PC-3 (cell line): ENCODE data around the gene ITGA3.

Experiments used
- EZH2 ChIP-seq: fragments of 300-600 bp; sonication (generic); IDR thresholded peaks from one replicate; pipeline ENCODE4 v1.6.1; 2017; ENCODE audit warnings: antibody characterized with exemption, mild to moderate bottlenecking, low read length; ENCODE audit not compliant: unreplicated experiment
- EZH2phosphoT487 ChIP-seq: fragments of 300-600 bp; sonication (generic); IDR thresholded peaks from 2 replicates; pipeline ENCODE4 v1.6.1; 2018; ENCODE audit warnings: mild to moderate bottlenecking, antibody characterized with exemption, low read length, borderline replicate concordance
- TF ChIP-seq, protein P1 (sequence below): fragments of 300-600 bp; sonication (generic); conservative IDR thresholded peaks from 2 replicates; pipeline ENCODE4 v1.5.1; 2017; ENCODE audit warnings: antibody characterized with exemption, low read depth, mild to moderate bottlenecking, low read length

DNA sequence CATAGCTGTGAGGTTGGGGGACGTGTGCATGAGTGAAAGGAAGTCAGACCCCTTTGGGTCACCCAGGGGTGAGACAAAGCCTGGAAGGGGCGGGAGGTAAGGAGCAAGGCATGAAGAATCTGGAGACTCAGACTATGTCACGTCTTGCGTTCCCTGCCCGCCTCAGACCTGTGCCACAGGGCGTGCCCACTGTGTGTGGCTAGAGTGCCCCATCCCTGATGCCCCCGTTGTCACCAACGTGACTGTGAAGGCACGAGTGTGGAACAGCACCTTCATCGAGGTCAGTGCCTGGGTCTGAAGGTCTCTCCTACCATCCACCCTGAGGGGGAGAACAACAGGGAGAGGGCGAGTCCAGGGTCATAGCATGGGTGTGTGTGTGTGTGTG lies 24.2 kb downstream of the ITGA3 start:
- TF ChIP-seq, protein P1, sequence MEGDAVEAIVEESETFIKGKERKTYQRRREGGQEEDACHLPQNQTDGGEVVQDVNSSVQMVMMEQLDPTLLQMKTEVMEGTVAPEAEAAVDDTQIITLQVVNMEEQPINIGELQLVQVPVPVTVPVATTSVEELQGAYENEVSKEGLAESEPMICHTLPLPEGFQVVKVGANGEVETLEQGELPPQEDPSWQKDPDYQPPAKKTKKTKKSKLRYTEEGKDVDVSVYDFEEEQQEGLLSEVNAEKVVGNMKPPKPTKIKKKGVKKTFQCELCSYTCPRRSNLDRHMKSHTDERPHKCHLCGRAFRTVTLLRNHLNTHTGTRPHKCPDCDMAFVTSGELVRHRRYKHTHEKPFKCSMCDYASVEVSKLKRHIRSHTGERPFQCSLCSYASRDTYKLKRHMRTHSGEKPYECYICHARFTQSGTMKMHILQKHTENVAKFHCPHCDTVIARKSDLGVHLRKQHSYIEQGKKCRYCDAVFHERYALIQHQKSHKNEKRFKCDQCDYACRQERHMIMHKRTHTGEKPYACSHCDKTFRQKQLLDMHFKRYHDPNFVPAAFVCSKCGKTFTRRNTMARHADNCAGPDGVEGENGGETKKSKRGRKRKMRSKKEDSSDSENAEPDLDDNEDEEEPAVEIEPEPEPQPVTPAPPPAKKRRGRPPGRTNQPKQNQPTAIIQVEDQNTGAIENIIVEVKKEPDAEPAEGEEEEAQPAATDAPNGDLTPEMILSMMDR = no peak
- TF ChIP-seq EZH2 = no peak
- TF ChIP-seq EZH2phosphoT487 = no peak
